Kidney epithelial cell (primary cell): Measurements from ENCODE around the gene ATP2A2. TPM values are rescaled to one million over a fixed set of nuclear protein-coding genes. Genes with fewer than 3 reads are reported as not detected.
"Not testable (repeated sequence)": the region's sequence is repeated elsewhere in the genome, so short reads cannot be mapped to it uniquely, and the experiment has no call there.

Experiments used
- DNase-seq: peaks from one replicate; pipeline ENCODE4 v3.0.0-alpha.2; 2010; ENCODE audit warnings: low read depth
- H3K27me3 ChIP-seq: 2 replicates; pipeline ENCODE4 v1.6.0; 2011; ENCODE audit warnings: low read length; ENCODE audit not compliant: control insufficient read depth, insufficient read depth
- H3K36me3 ChIP-seq: 2 replicates; pipeline ENCODE4 v1.5.1; 2011; ENCODE audit warnings: low read length; ENCODE audit not compliant: control insufficient read depth, insufficient read depth
- H3K4me3 ChIP-seq: 2 replicates; pipeline ENCODE4 v1.5.1; 2011; ENCODE audit warnings: low read depth, mild to moderate bottlenecking, control low read depth, low read length
- CTCF ChIP-seq: IDR thresholded peaks from 2 replicates; pipeline ENCODE4 v1.5.1; 2011; ENCODE audit warnings: mild to moderate bottlenecking, moderate library complexity, low read length, control low read depth, inconsistent platforms; ENCODE audit not compliant: insufficient read depth, poor library complexity, severe bottlenecking
- total RNA-seq: library from RNA; depleted of rRNA; stranded (reverse); fragments of >200 nt; gene quantifications from 2 replicates; pipeline ENCODE4 v1.2.3, GENCODE V29; 2015

ATP2A2 gene
- total RNA-seq, 1 donor from 2014 or later: 128 TPM

GRCh38 chr12:110353211-110353965 is 72.3 kb downstream of the ATP2A2 start:
- TF ChIP-seq CTCF: no peak
- peaks cover 6% of the 10 kb centered on the region for H3K36me3 ChIP-seq
- H3K4me3 ChIP-seq: no peak overlapping the region
- no peaks in the 10 kb centered on the region for H3K27me3 ChIP-seq
- no peak for DNase-seq

- no peaks in the 10 kb centered on the region for H3K27me3 ChIP-seq
- no peak for TF ChIP-seq CTCF
- no peak overlapping the region for H3K4me3 ChIP-seq
- no peaks in the 10 kb centered on the region for H3K36me3 ChIP-seq
- DNase-seq: no peak
Measured at GRCh38 chr12:110354172-110354780, 73.2 kb downstream of the ATP2A2 start.

- DNase-seq: no peak
- Histone ChIP-seq H3K36me3 (no peaks in the 10 kb centered on the region), H3K4me3 (no peak overlapping the region), H3K27me3 (no peaks in the 10 kb centered on the region)
- peak; percentile 51 for TF ChIP-seq CTCF
Measured at GRCh38 chr12:110355073-110355472, 74.0 kb downstream of the ATP2A2 start.

- peak; percentile 23 for TF ChIP-seq CTCF
- DNase-seq, H3K4me3 ChIP-seq, H3K36me3 ChIP-seq, H3K27me3 ChIP-seq: not testable (repeated sequence)
Measured at GRCh38 chr12:110358384-110359097, 77.5 kb downstream of the ATP2A2 start.

GRCh38 chr12:110361216-110361615 is 80.2 kb downstream of the ATP2A2 start:
- no peak overlapping the region for H3K4me3 ChIP-seq
- DNase-seq: no peak
- TF ChIP-seq CTCF: no peak
- no peaks in the 10 kb centered on the region for H3K27me3 ChIP-seq
- H3K36me3 ChIP-seq: no peaks in the 10 kb centered on the region
